Mucosa of descending colon (tissue), 3 donors: ENCODE results near the gene COBL. TPM values are rescaled to one million over a fixed set of nuclear protein-coding genes. Genes with fewer than 3 reads are reported as not detected.

Experiments
- ATAC-seq: fragments of 200-7000 bp; cut with Tn5 transposase; one replicate; pipeline ENCODE4 v1.9.1; 2020; ENCODE audit warnings: mild to moderate bottlenecking, moderate library complexity
- DNase-seq, 3 donors: peaks; one replicate each; pipeline ENCODE4 v3.0.0-alpha.2; 2020
- H3K36me3 ChIP-seq: fragments of 200-600 bp; one replicate; pipeline ENCODE4 v1.8.0; 2021; ENCODE audit warnings: low read depth, mild to moderate bottlenecking
- H3K4me1 ChIP-seq: fragments of 200-600 bp; one replicate; pipeline ENCODE4 v1.8.0; 2021; ENCODE audit warnings: low read depth, mild to moderate bottlenecking
- H3K4me3 ChIP-seq: fragments of 200-600 bp; one replicate; pipeline ENCODE4 v1.8.0; 2021; ENCODE audit warnings: mild to moderate bottlenecking
- H3K9me3 ChIP-seq: fragments of 200-600 bp; one replicate; pipeline ENCODE4 v1.8.0; 2021; ENCODE audit warnings: mild to moderate bottlenecking
- intact Hi-C, 2 donors: fragments of 100-400 bp; cut with DNase I in 1 of 2; cut with micrococcal nuclease in 1 of 2; formaldehyde crosslinking; loops; one replicate each; pipeline versions ENCODE4 v1.11.0 to v1.11.1; 2022; cut with DNase I, micrococcal nuclease
- total RNA-seq, 3 donors: library from RNA; stranded (reverse); fragmentation: NEBNext Ultra II Directional in 2 of 3; extraction: Animal tissue kit (Norgen Biotek cat#: 25700) in 2 of 3; gene quantifications; one replicate each; pipeline versions ENCODE4 v1.2.1 to v1.2.4, GENCODE V29; 2021 to 2023
- TF ChIP-seq, protein P1 (sequence below): fragments of 200-600 bp; IDR thresholded peaks from one replicate; pipeline ENCODE4 v1.8.0; 2022; ENCODE audit warnings: antibody characterized with exemption, mild to moderate bottlenecking
- donor health status: DM: no; HTN: no; CAD: no; lungs with moderate emphysema.
- donor health status: DM: no; HTN: no; CAD: no.
- donor health status: DM: no; HTN: yes; CAD: no.

COBL gene
- total RNA-seq, 3 donors from 2014 or later, result 48.6 to 91.8 (median 56.6) TPM

- H3K9me3 ChIP-seq, result peaks cover 4% of the 10 kb centered on the region
- H3K4me3 ChIP-seq, result no peak overlapping the region
- TF ChIP-seq, protein P1, sequence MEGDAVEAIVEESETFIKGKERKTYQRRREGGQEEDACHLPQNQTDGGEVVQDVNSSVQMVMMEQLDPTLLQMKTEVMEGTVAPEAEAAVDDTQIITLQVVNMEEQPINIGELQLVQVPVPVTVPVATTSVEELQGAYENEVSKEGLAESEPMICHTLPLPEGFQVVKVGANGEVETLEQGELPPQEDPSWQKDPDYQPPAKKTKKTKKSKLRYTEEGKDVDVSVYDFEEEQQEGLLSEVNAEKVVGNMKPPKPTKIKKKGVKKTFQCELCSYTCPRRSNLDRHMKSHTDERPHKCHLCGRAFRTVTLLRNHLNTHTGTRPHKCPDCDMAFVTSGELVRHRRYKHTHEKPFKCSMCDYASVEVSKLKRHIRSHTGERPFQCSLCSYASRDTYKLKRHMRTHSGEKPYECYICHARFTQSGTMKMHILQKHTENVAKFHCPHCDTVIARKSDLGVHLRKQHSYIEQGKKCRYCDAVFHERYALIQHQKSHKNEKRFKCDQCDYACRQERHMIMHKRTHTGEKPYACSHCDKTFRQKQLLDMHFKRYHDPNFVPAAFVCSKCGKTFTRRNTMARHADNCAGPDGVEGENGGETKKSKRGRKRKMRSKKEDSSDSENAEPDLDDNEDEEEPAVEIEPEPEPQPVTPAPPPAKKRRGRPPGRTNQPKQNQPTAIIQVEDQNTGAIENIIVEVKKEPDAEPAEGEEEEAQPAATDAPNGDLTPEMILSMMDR, result no peak
- intact Hi-C loops, result no loop called here
- no peak for DNase-seq
- no peak for ATAC-seq
- no peaks in the 10 kb centered on the region for H3K36me3 ChIP-seq
- peaks cover 3% of the 10 kb centered on the region for H3K4me1 ChIP-seq
These were observed 163.9 kb downstream of the COBL start for GRCh38 chr7:51152706-51153200.

DNA sequence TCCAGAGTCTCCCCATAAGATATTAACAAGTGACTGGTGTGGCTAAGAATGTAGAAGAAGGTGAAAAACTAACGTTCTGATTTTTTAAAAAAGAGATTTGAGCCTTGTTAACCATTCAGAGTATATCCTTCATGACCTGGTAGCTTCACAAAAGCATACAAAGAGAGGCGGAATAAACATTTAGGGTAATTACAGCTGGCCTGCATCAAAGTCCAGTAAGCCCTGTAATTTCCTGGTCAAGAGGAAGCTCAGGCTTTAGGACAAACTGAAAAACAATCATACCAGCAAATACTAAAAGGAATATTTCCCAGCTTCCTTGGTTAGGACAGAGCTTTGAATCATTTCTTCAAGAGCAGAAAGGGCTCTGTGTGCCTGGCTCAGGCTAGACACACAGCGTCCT is 165.2 kb downstream of the COBL start:
- DNase-seq, result no peak
- H3K4me1 ChIP-seq, result peaks cover 3% of the 10 kb centered on the region
- no peak overlapping the region for H3K4me3 ChIP-seq
- intact Hi-C loops, result no loop called here
- TF ChIP-seq, protein P1, result no peak
- peak; percentile 65 for ATAC-seq
- H3K36me3 ChIP-seq, result no peaks in the 10 kb centered on the region
- H3K9me3 ChIP-seq, result peaks cover 17% of the 10 kb centered on the region

GRCh38 chr7:51150193-51150592 is 166.4 kb downstream of the COBL start:
- intact Hi-C loops, result no loop called here
- DNase-seq, result no peak
- H3K9me3 ChIP-seq, result peaks cover 17% of the 10 kb centered on the region
- peaks cover 3% of the 10 kb centered on the region for H3K4me1 ChIP-seq
- H3K36me3 ChIP-seq, result no peaks in the 10 kb centered on the region
- H3K4me3 ChIP-seq, result no peak overlapping the region
- TF ChIP-seq, protein P1, result no peak
- no peak for ATAC-seq

GRCh38 chr7:51148216-51148615 is 168.4 kb downstream of the COBL start:
- intact Hi-C loops, result no loop called here
- H3K4me3 ChIP-seq, result no peak overlapping the region
- ATAC-seq, result no peak
- TF ChIP-seq, protein P1, result no peak
- peaks cover 17% of the 10 kb centered on the region for H3K9me3 ChIP-seq
- H3K4me1 ChIP-seq, result peaks cover 3% of the 10 kb centered on the region
- no peaks in the 10 kb centered on the region for H3K36me3 ChIP-seq
- no peak for DNase-seq

GRCh38 chr7:51146816-51147586 is 169.6 kb downstream of the COBL start:
- no peak for ATAC-seq
- H3K4me1 ChIP-seq, result peaks cover 3% of the 10 kb centered on the region
- no peak overlapping the region for H3K4me3 ChIP-seq
- intact Hi-C loops, result no loop called here
- TF ChIP-seq, protein P1, result no peak
- H3K9me3 ChIP-seq, result peaks cover 17% of the 10 kb centered on the region
- H3K36me3 ChIP-seq, result no peaks in the 10 kb centered on the region
- no peak for DNase-seq
